GM19328 (cell line): ENCODE results near the gene LHX8.
"Not testable (repeated sequence)": the region's sequence is repeated elsewhere in the genome, so short reads cannot be mapped to it uniquely, and the experiment has no call there.

ENCODE experiments used
- ATAC-seq: cut with Tn5 transposase; IDR thresholded peaks from one replicate; pipeline ENCODE4 v1.9.1; 2021; ENCODE audit warnings: mild to moderate bottlenecking, moderate library complexity; ENCODE audit not compliant: unreplicated experiment

Gene LHX8

GRCh38 chr1:75133750-75134646 lies at the start of gene LHX8:
Gene LHX8 (plus strand): TSS chr1:75134388. CDS start chr1:75136615, 2,227 bp downstream.
- ATAC-seq: no peak

DNA sequence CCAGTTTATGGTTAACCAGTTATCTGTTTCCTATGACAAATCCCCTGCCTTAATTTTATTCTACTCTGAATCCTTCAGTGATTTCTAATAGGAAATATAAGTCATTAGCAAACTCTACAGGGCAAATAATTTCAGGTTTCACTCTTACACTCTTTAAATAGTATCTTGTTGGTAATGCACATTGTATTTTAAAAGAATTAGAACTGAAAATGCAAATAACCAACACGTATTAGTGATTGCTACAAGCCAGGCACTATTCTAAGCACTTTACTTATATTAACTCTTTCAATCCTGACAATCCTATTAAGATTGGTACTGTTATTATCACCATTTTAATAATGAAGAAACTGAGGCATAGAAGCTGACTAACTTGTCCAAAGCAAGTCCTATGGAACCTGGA lies 48.3 kb upstream of the LHX8 start:
- no peak for ATAC-seq

DNA sequence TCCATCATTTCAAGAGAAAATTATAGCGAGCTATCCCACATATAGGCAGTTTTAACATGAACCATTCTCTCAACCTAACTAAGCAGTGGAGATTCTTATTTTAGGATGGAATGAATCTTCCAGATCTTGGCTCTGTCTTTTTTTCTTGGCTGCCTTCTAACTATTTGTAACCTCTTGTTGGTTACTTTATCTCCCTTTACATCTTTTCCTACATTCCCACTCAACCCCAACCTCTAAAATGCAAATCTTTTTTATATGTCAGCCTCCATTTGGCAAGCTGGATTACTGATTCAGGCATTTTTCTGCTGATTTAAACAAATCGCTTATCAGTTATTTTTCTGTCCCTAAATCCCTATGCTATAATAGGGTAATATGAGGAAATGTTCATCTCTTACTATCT lies 46.9 kb upstream of the LHX8 start:
- no peak for ATAC-seq

GRCh38 chr1:75092141-75092540 lies 42.0 kb upstream of the LHX8 start:
- no peak for ATAC-seq

- ATAC-seq: no peak
These were observed 36.5 kb upstream of the LHX8 start for GRCh38 chr1:75097654-75098053.

- ATAC-seq: no peak
These were observed 34.6 kb upstream of the LHX8 start for GRCh38 chr1:75099581-75099980.

GRCh38 chr1:75100481-75101092 lies 33.6 kb upstream of the LHX8 start:
- ATAC-seq: no peak

DNA sequence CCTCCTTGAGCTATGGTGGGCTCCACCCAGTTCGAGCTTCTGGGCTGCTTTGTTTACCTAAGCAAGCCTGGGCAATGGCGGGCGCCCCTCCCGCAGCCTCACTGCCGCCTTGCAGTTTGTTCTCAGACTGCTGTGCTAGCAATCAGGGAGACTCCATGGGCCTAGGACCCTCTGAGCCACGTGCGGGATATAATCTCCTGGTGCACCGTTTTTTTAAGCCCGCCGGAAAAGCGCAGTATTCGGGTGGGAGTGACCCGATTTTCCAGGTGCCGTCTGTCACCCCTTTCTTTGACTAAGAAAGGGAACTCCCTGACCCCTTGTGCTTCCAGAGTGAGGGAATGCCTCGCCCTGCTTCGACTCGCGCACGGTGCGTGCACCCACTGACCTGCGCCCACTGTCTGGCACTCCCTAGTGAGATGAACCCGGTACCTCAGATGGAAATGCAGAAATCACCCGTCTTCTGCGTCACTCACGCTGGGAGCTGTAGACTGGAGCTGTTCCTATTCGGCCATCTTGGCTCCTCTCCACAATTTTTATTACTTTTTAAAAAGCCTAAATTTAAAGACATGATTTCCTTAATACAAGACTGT lies 21.7 kb upstream of the LHX8 start:
- not testable (repeated sequence) for ATAC-seq

GRCh38 chr1:75115654-75116053 lies 18.5 kb upstream of the LHX8 start:
- ATAC-seq: no peak

DNA sequence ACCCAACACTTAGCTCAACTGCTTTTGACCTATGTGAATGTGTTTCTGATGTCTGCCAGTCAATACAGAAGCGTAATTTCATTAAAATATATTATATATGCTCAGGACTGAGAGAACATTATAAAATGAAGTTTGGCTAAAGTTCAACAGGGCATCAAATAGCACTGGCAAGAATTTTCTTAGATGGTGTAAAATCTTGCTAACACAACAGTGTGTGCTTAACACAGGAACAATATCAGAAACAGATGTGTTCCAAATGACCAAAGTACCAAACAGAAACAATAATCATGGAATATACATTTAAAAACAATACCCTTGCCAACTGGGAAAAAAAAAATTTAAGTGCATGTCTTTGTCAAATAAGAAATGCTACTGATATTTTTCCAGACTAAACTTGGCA lies 10.4 kb upstream of the LHX8 start:
- ATAC-seq: no peak

DNA sequence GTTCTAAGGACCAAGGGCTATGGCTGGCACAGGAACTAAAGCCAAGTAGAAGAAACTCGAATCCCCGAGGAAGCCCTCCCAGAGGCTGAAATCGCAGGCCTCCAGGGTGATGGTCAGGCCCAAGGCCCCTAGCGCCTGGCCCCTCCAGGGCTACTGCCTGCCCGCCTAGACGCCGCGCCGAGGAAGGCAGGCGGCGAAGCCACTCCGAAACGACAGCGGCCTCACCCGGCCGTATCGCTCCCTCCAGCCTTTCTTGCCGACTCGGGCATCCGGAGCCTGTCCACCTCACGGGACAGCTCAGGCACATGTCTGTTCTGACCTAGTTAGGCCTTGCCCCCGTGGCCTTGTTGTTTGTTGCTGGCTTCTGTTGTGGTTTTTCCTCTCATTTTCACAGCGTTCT lies 9.7 kb upstream of the LHX8 start:
- no peak for ATAC-seq

GRCh38 chr1:75125161-75125726 lies 8.9 kb upstream of the LHX8 start:
- ATAC-seq: no peak

- no peak for ATAC-seq
These were observed 7.5 kb upstream of the LHX8 start for GRCh38 chr1:75126611-75127101.

DNA sequence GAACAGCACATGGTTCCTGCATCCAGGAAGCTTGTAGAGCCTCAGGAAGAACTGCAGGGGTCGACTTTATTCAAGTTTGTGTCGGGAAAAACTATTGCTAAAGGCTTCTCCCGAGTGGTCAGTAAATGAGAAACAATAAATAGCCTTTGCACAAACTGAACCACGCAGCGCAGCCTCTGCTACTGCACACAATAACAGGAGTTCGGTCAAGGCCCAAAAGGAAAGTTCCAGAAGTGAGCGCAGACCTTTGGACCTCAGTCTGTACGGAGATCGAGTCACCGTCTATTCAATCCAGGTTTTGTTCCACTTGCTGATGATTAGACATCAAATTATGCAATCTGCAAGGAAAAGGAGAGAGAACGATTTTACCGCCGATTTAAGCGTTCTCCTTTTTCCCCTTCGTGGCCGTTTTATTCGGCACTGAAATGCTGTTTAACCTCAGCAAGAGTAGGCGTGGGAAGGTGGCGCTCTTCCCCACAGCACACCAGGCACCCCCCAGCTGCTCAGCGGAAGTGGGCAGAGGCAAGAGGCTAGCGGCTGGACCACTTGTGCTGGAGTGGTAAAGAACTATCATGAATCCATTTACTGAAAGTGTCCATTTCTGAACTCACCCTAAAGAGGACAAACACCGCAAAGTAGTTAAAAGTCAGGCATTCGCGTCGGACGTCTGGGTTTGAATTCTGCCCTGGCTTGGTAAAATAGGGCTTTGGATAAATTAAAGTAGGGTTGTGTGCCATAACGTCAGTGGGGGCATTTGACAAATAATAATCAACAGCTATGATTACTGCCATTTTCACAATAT lies 6.1 kb upstream of the LHX8 start:
- ATAC-seq: no peak

- no peak for ATAC-seq
These were observed 4.6 kb upstream of the LHX8 start for GRCh38 chr1:75129660-75129982.

GRCh38 chr1:75129983-75130789 lies 4.0 kb upstream of the LHX8 start:
- no peak for ATAC-seq

DNA sequence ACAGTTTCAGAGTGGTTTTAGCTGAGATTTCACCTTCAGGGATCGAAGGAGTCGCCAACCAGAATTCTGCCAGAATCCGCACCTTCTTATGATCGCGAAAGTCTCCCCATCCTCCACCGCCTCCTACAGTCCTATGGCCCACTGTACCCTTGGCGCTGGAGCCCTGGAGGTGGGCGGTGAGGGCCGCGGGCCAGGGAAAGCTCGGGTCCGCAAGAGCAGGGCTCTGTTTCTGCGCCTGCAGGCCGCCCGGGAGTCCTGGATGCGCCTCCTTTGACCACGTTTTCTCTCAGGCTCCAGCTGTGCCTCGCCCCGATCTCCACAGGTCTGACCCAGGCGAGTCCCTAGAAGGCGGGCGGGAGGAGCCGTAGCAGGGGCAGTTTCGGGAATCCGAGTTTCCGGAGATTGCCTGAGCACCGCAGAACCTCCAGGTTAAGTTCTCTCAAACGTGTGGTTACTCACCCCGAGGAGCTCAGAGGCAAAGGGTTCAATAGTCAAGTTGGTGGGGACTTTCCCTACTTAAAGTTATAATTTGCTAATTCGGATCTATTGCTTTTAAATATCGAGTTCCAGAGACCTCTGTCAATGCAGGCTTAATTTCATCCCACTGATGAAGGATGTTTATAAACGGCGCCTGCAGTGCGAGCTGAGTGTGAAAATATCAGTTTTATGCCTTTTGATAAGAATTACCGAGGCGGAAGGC lies 3.2 kb upstream of the LHX8 start:
- no peak for ATAC-seq

DNA sequence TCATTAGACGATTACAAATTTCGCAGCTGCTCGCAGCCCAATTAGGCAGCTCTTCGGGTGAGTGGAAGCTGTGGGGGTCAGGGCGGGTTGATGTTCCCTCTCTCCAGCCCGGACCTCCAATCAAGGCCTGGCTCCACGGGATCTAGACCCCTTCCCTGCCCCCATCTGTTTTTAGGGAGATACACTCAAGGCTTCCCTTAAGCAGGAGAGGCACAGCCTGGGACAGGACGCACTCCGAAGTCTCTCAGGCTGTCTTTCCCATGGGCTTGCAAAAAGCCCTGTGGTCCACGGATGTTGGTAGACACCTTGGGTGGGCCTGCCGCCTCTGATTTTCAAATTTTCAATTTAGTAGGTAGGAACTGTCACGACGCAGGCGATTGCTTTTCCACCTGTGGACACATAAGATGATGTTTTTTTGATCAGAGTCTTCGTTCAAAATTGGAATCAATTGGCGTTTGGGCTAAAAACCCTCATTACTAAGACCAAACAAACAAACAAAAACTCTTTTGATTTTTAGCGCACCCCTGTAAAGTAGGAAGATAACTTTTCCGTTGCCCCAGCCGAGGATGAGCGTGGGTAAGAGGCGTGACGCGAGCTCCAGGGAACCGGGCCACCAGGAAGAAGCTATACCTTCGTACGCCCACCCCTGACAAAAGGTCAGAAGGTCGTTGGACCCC lies 2.5 kb upstream of the LHX8 start:
- no peak for ATAC-seq
